ENCODE measurements around the gene PLA2G4F.

GRCh38 chr15:42194513-42194912 lies 38.1 kb upstream of the PLA2G4F start:
- TF ChIP-seq POLR2A (IDR thresholded peaks at IDR 0.05) (no peak), CTCF (IDR thresholded peaks at IDR 0.05) (no peak)

All from body of pancreas (tissue), 4 donors.